D341Med (cell line): ENCODE data around the gene IRF7.

Experiments
- DNase-seq: peaks from one replicate; pipeline ENCODE4 v3.0.0; 2012; ENCODE audit warnings: low spot score

IRF7 gene

GRCh38 chr11:563812-564578 lies 51.8 kb downstream of the IRF7 start:
- DNase-seq, result no peak

- no peak for DNase-seq
Measured at GRCh38 chr11:563066-563811, 52.5 kb downstream of the IRF7 start.
